Colonic mucosa (tissue), 4 donors: ENCODE results near the gene RNF166. TPM values are rescaled to one million over a fixed set of nuclear protein-coding genes. Genes with fewer than 3 reads are reported as not detected.
A peak's percentile ranks its signal among the peaks of the same experiment; 100 is the strongest.

ENCODE experiments used
- DNase-seq: peaks from one replicate; pipeline ENCODE4 v3.0.0-alpha.2; 2020
- H3K27ac ChIP-seq: fragments of 200-600 bp; one replicate; pipeline ENCODE4 v1.8.0; 2021
- H3K27me3 ChIP-seq: fragments of 200-600 bp; one replicate; pipeline ENCODE4 v1.8.0; 2021
- H3K36me3 ChIP-seq: fragments of 200-600 bp; one replicate; pipeline ENCODE4 v1.8.0; 2021
- H3K4me1 ChIP-seq: fragments of 200-600 bp; one replicate; pipeline ENCODE4 v1.8.0; 2021; ENCODE audit warnings: mild to moderate bottlenecking
- H3K4me3 ChIP-seq: fragments of 200-600 bp; one replicate; pipeline ENCODE4 v1.8.0; 2021
- H3K9ac ChIP-seq, 2 donors: one replicate each; pipeline ENCODE4 v1.7.0; 2013; ENCODE audit warnings: control low read depth in 2 of 2, low read depth in 2 of 2, low read length in 2 of 2
- H3K9me3 ChIP-seq: fragments of 200-600 bp; one replicate; pipeline ENCODE4 v1.8.0; 2021
- CTCF ChIP-seq: fragments of 200-600 bp; IDR thresholded peaks from one replicate; pipeline ENCODE4 v1.8.0; 2022; ENCODE audit warnings: antibody characterized with exemption, mild to moderate bottlenecking
- intact Hi-C: fragments of 100-400 bp; cut with DNase I; formaldehyde crosslinking; loops from one replicate; pipeline ENCODE4 v1.14.1; 2022
- total RNA-seq, 2 donors: library from RNA; stranded (reverse); fragmentation: NEBNext Ultra II Directional in 1 of 2; extraction: Animal tissue kit (Norgen Biotek cat#: 25700) in 1 of 2; gene quantifications; one replicate each; pipeline ENCODE4 v1.2.1, GENCODE V29; 2021
- donor health status: healthy.
- donor health status: DM: no; HTN: no; CAD: no.
- donor health status: DM: no; HTN: no; CAD: no.

Gene RNF166
- total RNA-seq, 2 donors from 2014 or later, result 9.2 to 9.3 TPM

DNA sequence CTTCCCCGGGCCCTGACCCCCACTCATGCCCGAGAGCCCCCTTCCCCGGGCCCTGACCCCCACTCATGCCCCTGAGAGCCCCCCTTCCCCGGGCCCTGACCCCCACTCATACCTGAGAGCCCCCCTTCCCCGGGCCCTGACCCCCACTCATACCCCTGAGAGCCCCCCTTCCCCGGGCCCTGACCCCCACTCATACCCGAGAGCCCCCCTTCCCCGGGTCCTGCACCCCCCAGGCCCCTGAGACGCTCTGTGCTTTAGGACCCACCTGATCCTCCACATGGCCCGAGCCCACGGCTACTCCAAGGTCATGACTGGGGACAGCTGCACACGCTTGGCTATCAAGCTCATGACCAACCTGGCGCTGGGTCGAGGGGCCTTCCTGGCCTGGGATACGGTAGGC is 6.8 kb upstream of the RNF166 start:
- Histone ChIP-seq H3K27ac (no peak overlapping the region), H3K36me3 (peaks cover 13% of the 10 kb centered on the region), H3K27me3 (no peaks in the 10 kb centered on the region), H3K4me3 (no peak overlapping the region), H3K4me1 (no peaks in the 10 kb centered on the region), H3K9me3 (no peaks in the 10 kb centered on the region), H3K9ac (no peak overlapping the region)
- intact Hi-C loops, result no loop called here
- DNase-seq, result no peak
- no peak for TF ChIP-seq CTCF

- no peak for TF ChIP-seq CTCF
- no peak overlapping the region for H3K27ac ChIP-seq
- peaks cover under 1% of the 10 kb centered on the region for H3K4me1 ChIP-seq
- no peak for DNase-seq
- H3K9ac ChIP-seq, result no peak overlapping the region
- no peak overlapping the region for H3K4me3 ChIP-seq
- intact Hi-C loops, result no loop called here
- H3K9me3 ChIP-seq, result no peaks in the 10 kb centered on the region
- H3K27me3 ChIP-seq, result no peaks in the 10 kb centered on the region
- H3K36me3 ChIP-seq, result peaks cover 13% of the 10 kb centered on the region
These were observed 6.3 kb upstream of the RNF166 start for GRCh38 chr16:88712362-88712979.

DNA sequence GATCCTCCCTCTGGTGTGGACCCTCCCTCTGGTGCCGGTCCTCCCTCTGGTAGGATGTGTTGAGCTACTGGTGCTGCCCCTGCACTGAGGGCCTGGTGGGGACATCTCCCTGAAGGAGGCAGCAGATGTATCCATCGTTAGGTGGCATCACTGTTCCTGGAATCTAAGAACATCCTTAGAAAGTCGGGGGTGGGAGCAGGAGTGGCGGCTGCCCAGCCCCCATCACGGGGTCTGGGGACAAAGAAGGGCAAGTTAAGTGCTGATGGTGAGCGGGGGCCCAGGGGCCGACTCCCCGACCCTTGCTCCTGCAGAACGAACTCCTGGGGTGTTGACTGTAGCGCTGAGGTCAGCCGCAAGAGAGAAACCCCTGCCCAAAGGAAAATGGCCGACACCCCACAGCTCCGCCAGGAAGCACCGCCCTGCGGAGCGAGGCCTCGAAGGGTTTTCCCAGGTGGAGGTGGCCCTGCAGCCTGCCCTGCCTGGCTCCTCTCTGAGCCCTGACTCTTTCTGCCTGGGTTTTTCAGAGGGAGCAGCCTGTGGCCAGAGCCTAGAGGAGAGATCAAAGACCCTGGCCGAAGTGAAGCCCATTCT is 5.6 kb upstream of the RNF166 start:
- no peak for TF ChIP-seq CTCF
- peaks cover 7% of the 10 kb centered on the region for H3K4me1 ChIP-seq
- peaks cover 13% of the 10 kb centered on the region for H3K36me3 ChIP-seq
- H3K9me3 ChIP-seq, result no peaks in the 10 kb centered on the region
- no peaks in the 10 kb centered on the region for H3K27me3 ChIP-seq
- DNase-seq, result no peak
- no peak overlapping the region for H3K9ac ChIP-seq
- intact Hi-C loops, result no loop called here
- no peak overlapping the region for H3K4me3 ChIP-seq
- H3K27ac ChIP-seq, result no peak overlapping the region

GRCh38 chr16:88710556-88710955 is 4.3 kb upstream of the RNF166 start:
- H3K27ac ChIP-seq, result no peak overlapping the region
- H3K4me3 ChIP-seq, result no peak overlapping the region
- H3K9ac ChIP-seq, result no peak overlapping the region
- no peaks in the 10 kb centered on the region for H3K9me3 ChIP-seq
- DNase-seq, result no peak
- H3K27me3 ChIP-seq, result no peaks in the 10 kb centered on the region
- TF ChIP-seq CTCF, result no peak
- intact Hi-C loops, result no loop called here
- peaks cover 9% of the 10 kb centered on the region for H3K4me1 ChIP-seq
- peaks cover 13% of the 10 kb centered on the region for H3K36me3 ChIP-seq

- no peak for DNase-seq
- Histone ChIP-seq H3K36me3 (no peaks in the 10 kb centered on the region), H3K9ac (peak overlapping the region; percentile 71 to 92), H3K4me3 (peak overlapping the region; percentile 99), H3K27me3 (no peaks in the 10 kb centered on the region), H3K4me1 (peaks cover 14% of the 10 kb centered on the region), H3K27ac (no peak overlapping the region), H3K9me3 (no peaks in the 10 kb centered on the region)
- intact Hi-C loops, result no loop called here
- TF ChIP-seq CTCF, result no peak
These were observed 988 bp upstream of the RNF166 start for GRCh38 chr16:88706965-88707826.
